Fibroblast of skin of left biceps (primary cell): Measurements from ENCODE around the gene SMU1.
"Not testable (repeated sequence)": the region's sequence is repeated elsewhere in the genome, so short reads cannot be mapped to it uniquely, and the experiment has no call there.

Source experiments
- DNase-seq, 2 experiments: peaks; one replicate each; pipeline ENCODE4 v3.0.0-alpha.2; 2013; ENCODE audit warnings: low read depth in 2 of 2

SMU1 gene

GRCh38 chr9:33013962-33014664, 62.4 kb downstream of the SMU1 start:
- no peak for DNase-seq

- DNase-seq: no peak
Measured at GRCh38 chr9:33012328-33013069, 64.0 kb downstream of the SMU1 start.

GRCh38 chr9:33011831-33012230, 64.6 kb downstream of the SMU1 start:
- DNase-seq: no peak

- DNase-seq: no peak
Measured at GRCh38 chr9:33007755-33008154, 68.7 kb downstream of the SMU1 start.

- DNase-seq: not testable (repeated sequence)
Measured at GRCh38 chr9:33005335-33005734, 71.1 kb downstream of the SMU1 start.

- DNase-seq: not testable (repeated sequence)
Measured at GRCh38 chr9:33000682-33001055, 75.8 kb downstream of the SMU1 start.

DNA sequence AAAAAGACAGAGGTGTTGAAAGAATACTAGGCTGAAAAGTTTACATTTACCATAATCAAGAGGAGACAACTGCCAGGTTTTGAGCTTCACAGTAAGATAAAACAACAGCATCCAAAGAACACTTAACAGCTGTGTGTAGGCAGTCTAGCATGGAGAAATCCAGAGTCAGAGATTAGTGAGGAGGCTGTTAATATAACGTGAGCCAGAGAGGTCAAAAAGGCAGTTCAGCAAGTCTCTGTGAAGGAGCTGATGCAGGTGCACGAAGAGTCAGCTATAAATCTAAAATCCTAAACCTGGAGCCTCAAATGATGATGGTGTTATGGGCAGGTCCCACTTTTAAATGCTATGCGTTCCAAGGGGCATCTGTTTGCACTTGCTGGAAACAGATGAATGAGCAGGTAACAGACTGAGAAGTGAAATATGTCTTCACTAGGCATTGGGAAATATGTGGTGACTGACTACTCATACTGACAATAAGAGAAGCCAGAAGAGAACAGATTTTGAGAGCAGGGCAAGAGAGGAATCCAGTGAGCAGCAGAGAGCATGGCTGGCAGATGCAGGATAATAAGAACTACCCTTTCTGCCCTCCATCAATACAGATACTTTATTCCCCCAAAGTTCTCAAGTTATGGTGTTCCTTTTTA, 83.8 kb downstream of the SMU1 start:
- DNase-seq: no peak

DNA sequence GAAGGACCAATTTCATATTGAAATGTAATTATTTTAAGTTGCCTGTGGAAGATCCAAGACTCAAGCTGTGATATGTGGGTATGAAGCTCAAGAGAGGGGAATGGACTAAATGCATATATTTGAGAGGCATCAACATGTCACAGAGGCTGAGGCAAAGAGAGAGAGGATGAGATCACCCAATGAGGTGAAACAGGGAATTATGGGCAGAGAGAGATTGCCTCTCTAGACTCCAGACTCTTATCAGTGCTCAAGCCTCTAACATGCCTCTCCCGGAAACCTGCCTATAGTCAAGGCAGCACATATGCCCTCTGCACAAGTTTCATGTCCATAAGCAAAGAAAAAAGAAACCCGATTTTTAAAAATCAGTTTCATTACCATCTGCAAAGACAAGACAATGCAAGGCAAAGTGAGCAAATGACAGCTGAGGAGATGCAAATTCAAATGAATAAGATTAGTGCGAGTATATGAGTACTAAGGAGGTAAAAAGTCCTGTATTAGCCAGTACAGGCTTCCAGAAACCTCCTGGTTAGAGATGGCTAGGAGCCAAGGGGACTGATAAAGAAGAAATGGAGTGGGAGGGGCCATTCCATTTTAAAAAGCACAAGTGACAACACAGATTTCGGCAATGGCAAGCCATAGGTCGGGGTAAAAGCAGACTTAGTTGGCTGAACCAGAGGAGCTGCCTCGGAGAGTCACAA, 84.4 kb downstream of the SMU1 start:
- no peak for DNase-seq
